Erythroblast (primary cell): Measurements from ENCODE around the gene FRMD4A.
"Not testable (repeated sequence)": the region's sequence is repeated elsewhere in the genome, so short reads cannot be mapped to it uniquely, and the experiment has no call there.

Source experiments
- DNase-seq, 2 experiments: peaks; one replicate each; lab custom pipeline; 2025; lab: John Stamatoyannopoulos, UW
- GATA1 ChIP-seq: IDR thresholded peaks from 2 replicates; pipeline ENCODE4 v1.6.1; 2011; ENCODE audit warnings: low read depth, mild to moderate bottlenecking, control low read depth, low read length, moderate library complexity
- POLR2A ChIP-seq: IDR thresholded peaks from 2 replicates; pipeline ENCODE4 v1.6.1; 2011; ENCODE audit warnings: mild to moderate bottlenecking, low read length

FRMD4A gene

GRCh38 chr10:13925971-13926780, 404.5 kb downstream of the FRMD4A start:
- TF ChIP-seq GATA1 (no peak), POLR2A (no peak)
- DNase-seq: no peak

GRCh38 chr10:13924040-13924725, 406.5 kb downstream of the FRMD4A start:
- TF ChIP-seq GATA1 (no peak), POLR2A (no peak)
- no peak for DNase-seq

- DNase-seq: no peak
- TF ChIP-seq POLR2A: no peak
- TF ChIP-seq GATA1: no peak
Measured at GRCh38 chr10:13922586-13922985, 408.1 kb downstream of the FRMD4A start.

- TF ChIP-seq POLR2A (no peak), GATA1 (no peak)
- no peak for DNase-seq
Measured at GRCh38 chr10:13921941-13922340, 408.8 kb downstream of the FRMD4A start.

GRCh38 chr10:13921131-13921530, 409.6 kb downstream of the FRMD4A start:
- DNase-seq: not testable (repeated sequence)

GRCh38 chr10:13920465-13920864, 410.3 kb downstream of the FRMD4A start:
- no peak for TF ChIP-seq POLR2A
- no peak for TF ChIP-seq GATA1
- no peak for DNase-seq

GRCh38 chr10:13920031-13920430, 410.7 kb downstream of the FRMD4A start:
- TF ChIP-seq POLR2A (no peak), GATA1 (no peak)
- DNase-seq: no peak

GRCh38 chr10:13917791-13918190, 412.9 kb downstream of the FRMD4A start:
- no peak for DNase-seq
- TF ChIP-seq POLR2A (no peak), GATA1 (no peak)

- no peak for TF ChIP-seq GATA1
- no peak for TF ChIP-seq POLR2A
Measured at GRCh38 chr10:13916384-13916947, 414.3 kb downstream of the FRMD4A start.

GRCh38 chr10:13915710-13916109, 415.0 kb downstream of the FRMD4A start:
- TF ChIP-seq POLR2A (no peak), GATA1 (no peak)
- DNase-seq: no peak

More at GRCh38 chr10:13916384-13916947, 414.3 kb downstream of the FRMD4A start:
- DNase-seq: no peak

GRCh38 chr10:13913897-13914296, 416.8 kb downstream of the FRMD4A start:
- no peak for DNase-seq
- TF ChIP-seq GATA1 (no peak), POLR2A (no peak)

- TF ChIP-seq POLR2A: no peak
- no peak for TF ChIP-seq GATA1
- no peak for DNase-seq
Measured at GRCh38 chr10:13911821-13912520, 418.8 kb downstream of the FRMD4A start.

GRCh38 chr10:13909516-13910258, 421.0 kb downstream of the FRMD4A start:
- DNase-seq: no peak

GRCh38 chr10:13908475-13908874, 422.2 kb downstream of the FRMD4A start:
- TF ChIP-seq POLR2A (no peak), GATA1 (no peak)
- no peak for DNase-seq

More at GRCh38 chr10:13909516-13910258, 421.0 kb downstream of the FRMD4A start:
- TF ChIP-seq POLR2A (no peak), GATA1 (no peak)

GRCh38 chr10:13907570-13907969, 423.2 kb downstream of the FRMD4A start:
- DNase-seq: no peak
- TF ChIP-seq POLR2A: no peak
- TF ChIP-seq GATA1: no peak
